ENCODE measurements around the gene THRB. TPM values are rescaled to one million over a fixed set of nuclear protein-coding genes. Genes with fewer than 3 reads are reported as not detected.
A peak's percentile ranks its signal among the peaks of the same experiment; 100 is the strongest.

Gene THRB
- total and polyA plus RNA-seq, 2 experiments from 2014 or later, result 26.8 to 60.0 TPM

- peaks cover 91% of the 10 kb centered on the region for H3K79me2 ChIP-seq
- no peaks in the 10 kb centered on the region for H3K4me1 ChIP-seq (ENCODE audit: insufficient read depth)
- no peak overlapping the region for H3K4me3 ChIP-seq
- DNase-seq (ENCODE audit: low spot score), result no peak
- WGBS (ENCODE audit: low lambda C conversion rate, missing lambda C conversion rate), result 39% methylated on average over 3 of the region's 3 CpGs
- no peak overlapping the region for H3K4me2 ChIP-seq
- peak overlapping the region; percentile 22 for H3K27ac ChIP-seq
- no peaks in the 10 kb centered on the region for H3K9me2 ChIP-seq (replicated peaks; ENCODE audit: insufficient read depth)
- TF ChIP-seq EZH2phosphoT487 (IDR thresholded peaks at IDR 0.05; ENCODE audit: low read depth, severe bottlenecking, unreplicated experiment), result no peak
- TF ChIP-seq CTCF (IDR thresholded peaks at IDR 0.05; ENCODE audit: poor library complexity), result no peak
- no peak overlapping the region for H2AFZ ChIP-seq
- H3K36me3 ChIP-seq (replicated peaks; ENCODE audit: insufficient read depth, low read depth), result no peaks in the 10 kb centered on the region
- no peaks in the 10 kb centered on the region for H3K9me3 ChIP-seq (ENCODE audit: low read depth)
- H4K20me1 ChIP-seq (ENCODE audit: insufficient read depth, poor library complexity, severe bottlenecking), result no peaks in the 10 kb centered on the region
- H3K27me3 ChIP-seq, result no peaks in the 10 kb centered on the region
These were observed 17.6 kb downstream of the THRB start for GRCh38 chr3:24476871-24477656.

- H3K9me3 ChIP-seq (ENCODE audit: low read depth), result no peaks in the 10 kb centered on the region
- 64% methylated on average over 1 of the region's 1 CpG for WGBS (ENCODE audit: low lambda C conversion rate, missing lambda C conversion rate)
- H2AFZ ChIP-seq, result no peak overlapping the region
- peak overlapping the region; percentile 10 for H3K4me2 ChIP-seq
- no peak overlapping the region for H3K4me3 ChIP-seq
- no peaks in the 10 kb centered on the region for H3K9me2 ChIP-seq (replicated peaks; ENCODE audit: insufficient read depth)
- H3K4me1 ChIP-seq (ENCODE audit: insufficient read depth), result no peaks in the 10 kb centered on the region
- H3K27me3 ChIP-seq, result no peaks in the 10 kb centered on the region
- TF ChIP-seq EZH2 (IDR thresholded peaks at IDR 0.05; ENCODE audit: borderline replicate concordance), result no peak
- no peak for TF ChIP-seq EZH2phosphoT487 (IDR thresholded peaks at IDR 0.05; ENCODE audit: low read depth, severe bottlenecking, unreplicated experiment)
- no peak for TF ChIP-seq CTCF (IDR thresholded peaks at IDR 0.05; ENCODE audit: poor library complexity)
- no peaks in the 10 kb centered on the region for H3K36me3 ChIP-seq (replicated peaks; ENCODE audit: insufficient read depth, low read depth)
- no peaks in the 10 kb centered on the region for H4K20me1 ChIP-seq (ENCODE audit: insufficient read depth, poor library complexity, severe bottlenecking)
- H3K27ac ChIP-seq, result peak overlapping the region; percentile 26
- no peak for DNase-seq (ENCODE audit: low spot score)
- peaks cover 91% of the 10 kb centered on the region for H3K79me2 ChIP-seq
These were observed 18.7 kb downstream of the THRB start for GRCh38 chr3:24475925-24476324.

GRCh38 chr3:24474862-24475261 is 19.8 kb downstream of the THRB start:
- Histone ChIP-seq H2AFZ (no peak overlapping the region), H3K79me2 (peaks cover 84% of the 10 kb centered on the region), H4K20me1 (ENCODE audit: insufficient read depth, poor library complexity, severe bottlenecking) (no peaks in the 10 kb centered on the region), H3K4me1 (ENCODE audit: insufficient read depth) (no peaks in the 10 kb centered on the region), H3K36me3 (replicated peaks; ENCODE audit: insufficient read depth, low read depth) (no peaks in the 10 kb centered on the region), H3K27ac (no peak overlapping the region), H3K9me2 (replicated peaks; ENCODE audit: insufficient read depth) (no peaks in the 10 kb centered on the region), H3K9me3 (ENCODE audit: low read depth) (no peaks in the 10 kb centered on the region), H3K4me2 (no peak overlapping the region), H3K27me3 (no peaks in the 10 kb centered on the region), H3K4me3 (no peak overlapping the region)
- DNase-seq (ENCODE audit: low spot score), result no peak
- 91% methylated on average over 4 of the region's 4 CpGs for WGBS (ENCODE audit: low lambda C conversion rate, missing lambda C conversion rate)
- TF ChIP-seq CTCF (IDR thresholded peaks at IDR 0.05; ENCODE audit: poor library complexity) (no peak), EZH2 (IDR thresholded peaks at IDR 0.05; ENCODE audit: borderline replicate concordance) (no peak), EZH2phosphoT487 (IDR thresholded peaks at IDR 0.05; ENCODE audit: low read depth, severe bottlenecking, unreplicated experiment) (no peak)
